SJCRH30 (cell line): ENCODE measurements around the gene S100A7A. TPM values are rescaled to one million over a fixed set of nuclear protein-coding genes. Genes with fewer than 3 reads are reported as not detected.
A peak's percentile ranks its signal among the peaks of the same experiment; 100 is the strongest.
"Not testable (repeated sequence)": the region's sequence is repeated elsewhere in the genome, so short reads cannot be mapped to it uniquely, and the experiment has no call there.

ENCODE experiments used
- DNase-seq, 2 experiments: peaks; one replicate each; pipeline ENCODE4 v3.0.0-alpha.2; 2015 to 2020
- H3K27ac ChIP-seq: fragments of 250-450 bp; sonication (Bioruptor Pico); 2 replicates; pipeline ENCODE4 v1.5.1; 2020; ENCODE audit warnings: mild to moderate bottlenecking, moderate library complexity
- H3K27me3 ChIP-seq: fragments of 250-450 bp; sonication (Bioruptor Pico); 2 replicates; pipeline ENCODE4 v1.5.1; 2020; ENCODE audit warnings: mild to moderate bottlenecking, moderate library complexity
- H3K36me3 ChIP-seq: fragments of 250-450 bp; sonication (Bioruptor Pico); 2 replicates; pipeline ENCODE4 v1.5.1; 2020; ENCODE audit warnings: mild to moderate bottlenecking, moderate library complexity
- H3K4me1 ChIP-seq: fragments of 250-450 bp; sonication (Bioruptor Pico); 2 replicates; pipeline ENCODE4 v1.5.1; 2020; ENCODE audit warnings: mild to moderate bottlenecking, moderate library complexity
- H3K4me3 ChIP-seq: fragments of 250-450 bp; sonication (Bioruptor Pico); 2 replicates; pipeline ENCODE4 v1.5.1; 2020; ENCODE audit warnings: mild to moderate bottlenecking, moderate library complexity
- H3K9me3 ChIP-seq: fragments of 250-450 bp; sonication (Bioruptor Pico); replicated peaks from 2 replicates; pipeline ENCODE4 v1.5.1; 2020; ENCODE audit warnings: mild to moderate bottlenecking, moderate library complexity
- total RNA-seq: library from RNA; depleted of rRNA; stranded (reverse); fragments of >200 nt; shearing (Covaris generic); gene quantifications from 2 replicates; pipeline ENCODE4 v1.2.3, GENCODE V29; 2014; rRNA removed

The S100A7A gene
- total RNA-seq, 1 experiment from 2014 or later, result not detected

GRCh38 chr1:153443486-153443885 lies 27.2 kb downstream of the S100A7A start:
- Histone ChIP-seq H3K27me3 (no peaks in the 10 kb centered on the region), H3K36me3 (no peaks in the 10 kb centered on the region), H3K9me3 (no peaks in the 10 kb centered on the region), H3K4me3 (no peak overlapping the region), H3K27ac (no peak overlapping the region), H3K4me1 (no peaks in the 10 kb centered on the region)
- no peak for DNase-seq

GRCh38 chr1:153444078-153444477 lies 27.8 kb downstream of the S100A7A start:
- no peaks in the 10 kb centered on the region for H3K4me1 ChIP-seq
- no peak for DNase-seq
- H3K27ac ChIP-seq, result no peak overlapping the region
- no peak overlapping the region for H3K4me3 ChIP-seq
- H3K27me3 ChIP-seq, result no peaks in the 10 kb centered on the region
- no peaks in the 10 kb centered on the region for H3K36me3 ChIP-seq
- no peaks in the 10 kb centered on the region for H3K9me3 ChIP-seq

GRCh38 chr1:153447498-153448170 lies 31.3 kb downstream of the S100A7A start:
- Histone ChIP-seq H3K4me3 (no peak overlapping the region), H3K27me3 (0 out of 2 replicates have a peak, but pooled peaks cover 2% of the 10 kb centered on the region), H3K4me1 (no peaks in the 10 kb centered on the region), H3K9me3 (no peaks in the 10 kb centered on the region), H3K36me3 (no peaks in the 10 kb centered on the region), H3K27ac (no peak overlapping the region)
- no peak for DNase-seq

- H3K4me3 ChIP-seq, DNase-seq, H3K4me1 ChIP-seq, H3K9me3 ChIP-seq, H3K27ac ChIP-seq, H3K36me3 ChIP-seq, H3K27me3 ChIP-seq: not testable (repeated sequence)
Observed at GRCh38 chr1:153448851-153449250, 32.5 kb downstream of the S100A7A start.

GRCh38 chr1:153456396-153456795 lies 40.1 kb downstream of the S100A7A start:
- no peaks in the 10 kb centered on the region for H3K4me1 ChIP-seq
- H3K36me3 ChIP-seq, result no peaks in the 10 kb centered on the region
- no peak for DNase-seq
- H3K27me3 ChIP-seq, result 0 out of 2 replicates have a peak, but pooled peaks cover 2% of the 10 kb centered on the region
- no peaks in the 10 kb centered on the region for H3K9me3 ChIP-seq
- H3K27ac ChIP-seq, result no peak overlapping the region
- no peak overlapping the region for H3K4me3 ChIP-seq

- Histone ChIP-seq H3K4me3 (no peak overlapping the region), H3K27me3 (no peaks in the 10 kb centered on the region), H3K27ac (no peak overlapping the region), H3K36me3 (no peaks in the 10 kb centered on the region), H3K4me1 (no peaks in the 10 kb centered on the region), H3K9me3 (no peaks in the 10 kb centered on the region)
- DNase-seq, result no peak
Observed at GRCh38 chr1:153459655-153460054, 43.3 kb downstream of the S100A7A start.

GRCh38 chr1:153460551-153460950 lies 44.2 kb downstream of the S100A7A start, which contains the start of gene S100A7:
Gene S100A7, minus strand, starts transcription at chr1:153460651. Its CDS starts 1,638 bp downstream, at chr1:153459013.
- Histone ChIP-seq H3K27ac (no peak within 1 kb of the TSS), H3K4me1 (no peaks in the 10 kb centered on the region), H3K9me3 (no peaks in the 10 kb centered on the region), H3K36me3 (no peaks in the 10 kb centered on the region), H3K4me3 (no peak within 1 kb of the TSS), H3K27me3 (no peaks in the 10 kb centered on the region)
- no peak for DNase-seq

- not testable (repeated sequence) for H3K9me3 ChIP-seq, H3K36me3 ChIP-seq, H3K4me3 ChIP-seq, H3K27me3 ChIP-seq, H3K4me1 ChIP-seq, H3K27ac ChIP-seq, DNase-seq
Observed at GRCh38 chr1:153462741-153463140, 46.4 kb downstream of the S100A7A start.

- peak; percentile 23 to 40 for DNase-seq
- no peaks in the 10 kb centered on the region for H3K27me3 ChIP-seq
- no peaks in the 10 kb centered on the region for H3K36me3 ChIP-seq
- H3K4me3 ChIP-seq, result no peak overlapping the region
- H3K4me1 ChIP-seq, result no peaks in the 10 kb centered on the region
- H3K27ac ChIP-seq, result no peak overlapping the region
- no peaks in the 10 kb centered on the region for H3K9me3 ChIP-seq
Observed at GRCh38 chr1:153465811-153466636, 49.7 kb downstream of the S100A7A start.

- H3K4me3 ChIP-seq, result no peak overlapping the region
- no peaks in the 10 kb centered on the region for H3K9me3 ChIP-seq
- no peaks in the 10 kb centered on the region for H3K36me3 ChIP-seq
- no peaks in the 10 kb centered on the region for H3K27me3 ChIP-seq
- H3K4me1 ChIP-seq, result no peaks in the 10 kb centered on the region
- no peak for DNase-seq
- H3K27ac ChIP-seq, result no peak overlapping the region
Observed at GRCh38 chr1:153466908-153467307, 50.6 kb downstream of the S100A7A start.

- H3K4me1 ChIP-seq, result no peaks in the 10 kb centered on the region
- H3K27ac ChIP-seq, result no peak overlapping the region
- no peaks in the 10 kb centered on the region for H3K27me3 ChIP-seq
- no peaks in the 10 kb centered on the region for H3K36me3 ChIP-seq
- DNase-seq, result no peak
- no peaks in the 10 kb centered on the region for H3K9me3 ChIP-seq
- no peak overlapping the region for H3K4me3 ChIP-seq
Observed at GRCh38 chr1:153470707-153471106, 54.4 kb downstream of the S100A7A start.

Other genes starting within 250 kb of the S100A7A start
- not detected in 2 replicates for gene LELP1, start 213.1 kb upstream of the S100A7A start, total RNA-seq
- not detected in 2 replicates for gene PRR9, start 198.9 kb upstream of the S100A7A start, total RNA-seq
- not detected in 2 replicates for gene LORICRIN, start 156.8 kb upstream of the S100A7A start, total RNA-seq
- gene PGLYRP3, start 103.6 kb upstream of the S100A7A start, total RNA-seq, result not detected in 2 replicates
- gene PGLYRP4, start 67.7 kb upstream of the S100A7A start, total RNA-seq, result not detected in 2 replicates
- not detected in 2 replicates for gene S100A9, start 58.7 kb upstream of the S100A7A start, total RNA-seq
- gene S100A12, start 40.9 kb upstream of the S100A7A start, total RNA-seq, result not detected in 2 replicates
- not detected in 2 replicates for gene S100A8, start 25.4 kb upstream of the S100A7A start, total RNA-seq
- not detected in 2 replicates for gene S100A7, start 44.1 kb downstream of the S100A7A start, total RNA-seq
- gene S100A6, start 119.5 kb downstream of the S100A7A start, total RNA-seq, result 38.8 and 48.3 TPM in 2 replicates
- not detected in 2 replicates for gene S100A5, start 124.4 kb downstream of the S100A7A start, total RNA-seq
- 1.0 and 2.1 TPM in 2 replicates for gene S100A4, start 129.3 kb downstream of the S100A7A start, total RNA-seq
- 0.38 and 1.0 TPM in 2 replicates for gene S100A3, start 132.7 kb downstream of the S100A7A start, total RNA-seq
- 3.2 and 5.5 TPM in 2 replicates for gene S100A2, start 149.3 kb downstream of the S100A7A start, total RNA-seq
- gene S100A16, start 196.6 kb downstream of the S100A7A start, total RNA-seq, result 46.6 and 50.7 TPM in 2 replicates
- not detected in 2 replicates for gene S100A14, start 199.8 kb downstream of the S100A7A start, total RNA-seq
- gene S100A13, start 211.0 kb downstream of the S100A7A start, total RNA-seq, result 100 and 113 TPM in 2 replicates
- 3.6 and 4.4 TPM in 2 replicates for gene S100A1, start 211.9 kb downstream of the S100A7A start, total RNA-seq
- 60.2 and 68.2 TPM in 2 replicates for gene CHTOP, start 217.5 kb downstream of the S100A7A start, total RNA-seq
- 29.0 and 31.9 TPM in 2 replicates for gene SNAPIN, start 242.2 kb downstream of the S100A7A start, total RNA-seq